ENCODE measurements around the gene TMCC1.
"Not testable (repeated sequence)": the region's sequence is repeated elsewhere in the genome, so short reads cannot be mapped to it uniquely, and the experiment has no call there.

Gene TMCC1

GRCh38 chr3:129692743-129693142 lies 200.8 kb downstream of the TMCC1 start:
- in situ Hi-C loops (cut with HindIII; ENCODE audit: low sequenced_read_pairs) = no loop called here

- in situ Hi-C loops (cut with HindIII; ENCODE audit: low sequenced_read_pairs) = no loop called here
These were observed 202.5 kb downstream of the TMCC1 start for GRCh38 chr3:129690963-129691362.

GRCh38 chr3:129690406-129690805 lies 203.1 kb downstream of the TMCC1 start:
- in situ Hi-C loops (cut with HindIII; ENCODE audit: low sequenced_read_pairs) = no loop called here

- in situ Hi-C loops (cut with HindIII; ENCODE audit: low sequenced_read_pairs) = no loop called here
These were observed 204.5 kb downstream of the TMCC1 start for GRCh38 chr3:129689036-129689435.

GRCh38 chr3:129688271-129688895 lies 205.1 kb downstream of the TMCC1 start:
- in situ Hi-C loops (cut with HindIII; ENCODE audit: low sequenced_read_pairs) = no loop called here

- in situ Hi-C loops (cut with HindIII; ENCODE audit: low sequenced_read_pairs) = no loop called here
These were observed 205.9 kb downstream of the TMCC1 start for GRCh38 chr3:129687586-129688125.

- in situ Hi-C loops (cut with HindIII; ENCODE audit: low sequenced_read_pairs) = no loop called here
These were observed 206.6 kb downstream of the TMCC1 start for GRCh38 chr3:129686941-129687340.

- in situ Hi-C loops (cut with HindIII; ENCODE audit: low sequenced_read_pairs) = no loop called here
These were observed 209.2 kb downstream of the TMCC1 start for GRCh38 chr3:129684270-129684669.

- in situ Hi-C loops (cut with HindIII; ENCODE audit: low sequenced_read_pairs) = no loop called here
These were observed 210.3 kb downstream of the TMCC1 start for GRCh38 chr3:129683201-129683600.

- in situ Hi-C loops (cut with HindIII; ENCODE audit: low sequenced_read_pairs) = no loop called here
These were observed 216.5 kb downstream of the TMCC1 start for GRCh38 chr3:129676985-129677384.

GRCh38 chr3:129674798-129675123 lies 218.8 kb downstream of the TMCC1 start:
- in situ Hi-C loops (cut with HindIII; ENCODE audit: low sequenced_read_pairs) = not testable (repeated sequence)

- in situ Hi-C loops (cut with HindIII; ENCODE audit: low sequenced_read_pairs) = no loop called here
These were observed 219.4 kb downstream of the TMCC1 start for GRCh38 chr3:129673897-129674797.

- in situ Hi-C loops (cut with HindIII; ENCODE audit: low sequenced_read_pairs) = no loop called here
These were observed 220.5 kb downstream of the TMCC1 start for GRCh38 chr3:129673012-129673411.

GRCh38 chr3:129672412-129672811 lies 221.1 kb downstream of the TMCC1 start:
- in situ Hi-C loops (cut with HindIII; ENCODE audit: low sequenced_read_pairs) = no loop called here

- in situ Hi-C loops (cut with HindIII; ENCODE audit: low sequenced_read_pairs) = no loop called here
These were observed 228.3 kb downstream of the TMCC1 start for GRCh38 chr3:129665024-129665768.

- in situ Hi-C loops (cut with HindIII; ENCODE audit: low sequenced_read_pairs) = no loop called here
These were observed 229.4 kb downstream of the TMCC1 start for GRCh38 chr3:129663930-129664646.

- in situ Hi-C loops (cut with HindIII; ENCODE audit: low sequenced_read_pairs) = no loop called here
These were observed 230.5 kb downstream of the TMCC1 start for GRCh38 chr3:129663045-129663446.

GRCh38 chr3:129662191-129662608 lies 231.3 kb downstream of the TMCC1 start:
- in situ Hi-C loops (cut with HindIII; ENCODE audit: low sequenced_read_pairs) = no loop called here

GRCh38 chr3:129661766-129662165 lies 231.7 kb downstream of the TMCC1 start:
- in situ Hi-C loops (cut with HindIII; ENCODE audit: low sequenced_read_pairs) = no loop called here

GRCh38 chr3:129658110-129658843 lies 235.2 kb downstream of the TMCC1 start:
- in situ Hi-C loops (cut with HindIII; ENCODE audit: low sequenced_read_pairs) = no loop called here
